ENCODE measurements around the gene HIVEP3. TPM values are rescaled to one million over a fixed set of nuclear protein-coding genes. Genes with fewer than 3 reads are reported as not detected.

Gene HIVEP3
- total RNA-seq, 4 donors from 2014 or later, result 3.2 to 11.0 (median 4.2) TPM

DNA sequence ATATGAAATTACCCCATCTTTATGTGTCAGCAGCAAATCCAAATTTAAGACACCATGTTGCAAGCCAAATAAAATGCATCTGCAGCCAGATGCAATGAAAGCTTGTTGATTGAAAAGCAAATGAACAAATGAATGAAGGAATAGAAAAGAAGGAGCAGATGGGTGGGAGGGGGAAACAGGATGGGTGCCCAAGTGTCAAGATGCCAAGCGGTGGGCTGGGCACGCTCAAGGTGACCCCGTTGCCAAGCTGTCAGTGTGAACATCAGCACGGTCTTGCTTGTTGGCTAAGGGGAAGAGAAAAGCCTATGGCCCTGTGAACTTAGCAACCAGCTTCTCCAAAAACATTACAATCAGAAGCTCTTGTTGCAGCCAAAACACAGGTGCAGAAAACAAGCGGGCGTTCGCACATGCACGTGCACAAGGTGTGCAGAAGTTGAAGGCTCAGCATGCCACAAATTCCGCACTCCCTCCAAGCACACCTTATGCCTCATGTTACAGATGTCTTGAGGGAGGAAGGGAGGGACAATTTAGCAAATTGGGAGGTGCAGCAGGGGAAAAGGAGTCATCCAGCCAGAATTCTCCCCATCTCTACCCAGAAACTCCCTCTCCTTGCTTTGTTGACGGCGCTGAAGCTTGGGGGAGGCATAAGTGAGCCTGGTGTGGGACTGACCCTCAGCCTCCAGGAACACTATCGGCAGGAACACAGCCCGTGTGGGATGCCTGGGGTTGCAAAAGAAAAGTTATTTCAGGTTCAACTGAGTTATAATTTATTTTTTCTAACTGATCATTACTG, 62.4 kb downstream of the HIVEP3 start:
- TF ChIP-seq, protein P1, sequence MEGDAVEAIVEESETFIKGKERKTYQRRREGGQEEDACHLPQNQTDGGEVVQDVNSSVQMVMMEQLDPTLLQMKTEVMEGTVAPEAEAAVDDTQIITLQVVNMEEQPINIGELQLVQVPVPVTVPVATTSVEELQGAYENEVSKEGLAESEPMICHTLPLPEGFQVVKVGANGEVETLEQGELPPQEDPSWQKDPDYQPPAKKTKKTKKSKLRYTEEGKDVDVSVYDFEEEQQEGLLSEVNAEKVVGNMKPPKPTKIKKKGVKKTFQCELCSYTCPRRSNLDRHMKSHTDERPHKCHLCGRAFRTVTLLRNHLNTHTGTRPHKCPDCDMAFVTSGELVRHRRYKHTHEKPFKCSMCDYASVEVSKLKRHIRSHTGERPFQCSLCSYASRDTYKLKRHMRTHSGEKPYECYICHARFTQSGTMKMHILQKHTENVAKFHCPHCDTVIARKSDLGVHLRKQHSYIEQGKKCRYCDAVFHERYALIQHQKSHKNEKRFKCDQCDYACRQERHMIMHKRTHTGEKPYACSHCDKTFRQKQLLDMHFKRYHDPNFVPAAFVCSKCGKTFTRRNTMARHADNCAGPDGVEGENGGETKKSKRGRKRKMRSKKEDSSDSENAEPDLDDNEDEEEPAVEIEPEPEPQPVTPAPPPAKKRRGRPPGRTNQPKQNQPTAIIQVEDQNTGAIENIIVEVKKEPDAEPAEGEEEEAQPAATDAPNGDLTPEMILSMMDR (IDR thresholded peaks at IDR 0.05), result no peak
- no peak for TF ChIP-seq POLR2A (IDR thresholded peaks at IDR 0.05)
- DNase-seq, result no peak
- intact Hi-C loops (cut with DNase I), result no loop called here
- Histone ChIP-seq H3K36me3 (no peaks in the 10 kb centered on the region), H3K4me1 (peaks cover 0 to 43% (median 4%) of the 10 kb centered on the region in 3 donors), H3K27ac (no peak overlapping the region), H3K4me3 (no peak overlapping the region), H3K27me3 (no peaks in the 10 kb centered on the region), H3K9me3 (no peaks in the 10 kb centered on the region)
- 34 to 70% methylated on average over 11 to 12 of the region's 13 CpGs for WGBS, 2 donors

GRCh38 chr1:41855713-41856112, 63.0 kb downstream of the HIVEP3 start:
- intact Hi-C loops (cut with DNase I), result no loop called here
- Histone ChIP-seq H3K4me1 (peaks cover 0 to 37% (median 4%) of the 10 kb centered on the region in 3 donors), H3K9me3 (no peaks in the 10 kb centered on the region), H3K27ac (no peak overlapping the region), H3K4me3 (no peak overlapping the region), H3K36me3 (no peaks in the 10 kb centered on the region), H3K27me3 (no peaks in the 10 kb centered on the region)
- no peak for DNase-seq
- WGBS, 2 donors, result 50 to 70% methylated on average over 1 to 2 of the region's 2 CpGs
- no peak for TF ChIP-seq POLR2A (IDR thresholded peaks at IDR 0.05)
- TF ChIP-seq, protein P1 (IDR thresholded peaks at IDR 0.05), result no peak

GRCh38 chr1:41853907-41854306, 64.8 kb downstream of the HIVEP3 start:
- H3K4me1 ChIP-seq, result peaks cover 0 to 19% (median 4%) of the 10 kb centered on the region in 3 donors
- TF ChIP-seq, protein P1 (IDR thresholded peaks at IDR 0.05), result no peak
- no peak for TF ChIP-seq POLR2A (IDR thresholded peaks at IDR 0.05)
- no peaks in the 10 kb centered on the region for H3K36me3 ChIP-seq
- no peaks in the 10 kb centered on the region for H3K27me3 ChIP-seq
- no peak for DNase-seq
- no peak overlapping the region for H3K4me3 ChIP-seq
- WGBS, 2 donors, result 86 to 89% methylated on average over 5 to 6 of the region's 6 CpGs
- H3K9me3 ChIP-seq, result no peaks in the 10 kb centered on the region
- intact Hi-C loops (cut with DNase I), result no loop called here
- H3K27ac ChIP-seq, result no peak overlapping the region

GRCh38 chr1:41852091-41852490, 66.6 kb downstream of the HIVEP3 start:
- no peak for TF ChIP-seq POLR2A (IDR thresholded peaks at IDR 0.05)
- TF ChIP-seq, protein P1 (IDR thresholded peaks at IDR 0.05), result no peak
- Histone ChIP-seq H3K9me3 (no peaks in the 10 kb centered on the region), H3K27me3 (no peaks in the 10 kb centered on the region), H3K36me3 (no peaks in the 10 kb centered on the region), H3K27ac (no peak overlapping the region), H3K4me1 (peaks cover 0 to 20% (median 4%) of the 10 kb centered on the region in 3 donors), H3K4me3 (no peak overlapping the region)
- intact Hi-C loops (cut with DNase I), result no loop called here
- 94 to 96% methylated on average over 3 to 4 of the region's 7 CpGs for WGBS, 2 donors
- DNase-seq, result no peak

GRCh38 chr1:41851589-41851988, 67.1 kb downstream of the HIVEP3 start:
- TF ChIP-seq, protein P1 (IDR thresholded peaks at IDR 0.05), result no peak
- no peak for TF ChIP-seq POLR2A (IDR thresholded peaks at IDR 0.05)
- 18 to 21% methylated on average over 5 of the region's 5 CpGs for WGBS, 2 donors
- H3K36me3 ChIP-seq, result peaks cover 0 to 2% (median 0%) of the 10 kb centered on the region in 3 donors
- no peak for DNase-seq
- peaks cover 0 to 15% (median 2%) of the 10 kb centered on the region in 3 donors for H3K4me1 ChIP-seq
- intact Hi-C loops (cut with DNase I), result no loop called here
- H3K27ac ChIP-seq, result no peak overlapping the region
- H3K27me3 ChIP-seq, result no peaks in the 10 kb centered on the region
- H3K9me3 ChIP-seq, result no peaks in the 10 kb centered on the region
- H3K4me3 ChIP-seq, result no peak overlapping the region

All from esophagus squamous epithelium (tissue), 5 donors.